Breast epithelium (tissue), 3 donors: Measurements from ENCODE around the gene NELL2.

Experiments
- POLR2A ChIP-seq: fragments of 450-650 bp; IDR thresholded peaks from one replicate; pipeline ENCODE4 v1.6.1; 2016; ENCODE audit warnings: antibody characterized with exemption, mild to moderate bottlenecking, moderate library complexity
- POLR2AphosphoS5 ChIP-seq, 3 donors: sonication (generic); formaldehyde crosslinking; IDR thresholded peaks; one replicate each; pipeline ENCODE4 v1.6.1; 2017; ENCODE audit warnings: antibody characterized with exemption in 3 of 3
- TF ChIP-seq, protein P1 (sequence below), 3 donors: fragments of 450-650 bp; IDR thresholded peaks; one replicate each; pipeline ENCODE4 v1.5.1; 2016 to 2017; ENCODE audit warnings: antibody characterized with exemption in 3 of 3, mild to moderate bottlenecking in 3 of 3, moderate library complexity in 3 of 3

DNA sequence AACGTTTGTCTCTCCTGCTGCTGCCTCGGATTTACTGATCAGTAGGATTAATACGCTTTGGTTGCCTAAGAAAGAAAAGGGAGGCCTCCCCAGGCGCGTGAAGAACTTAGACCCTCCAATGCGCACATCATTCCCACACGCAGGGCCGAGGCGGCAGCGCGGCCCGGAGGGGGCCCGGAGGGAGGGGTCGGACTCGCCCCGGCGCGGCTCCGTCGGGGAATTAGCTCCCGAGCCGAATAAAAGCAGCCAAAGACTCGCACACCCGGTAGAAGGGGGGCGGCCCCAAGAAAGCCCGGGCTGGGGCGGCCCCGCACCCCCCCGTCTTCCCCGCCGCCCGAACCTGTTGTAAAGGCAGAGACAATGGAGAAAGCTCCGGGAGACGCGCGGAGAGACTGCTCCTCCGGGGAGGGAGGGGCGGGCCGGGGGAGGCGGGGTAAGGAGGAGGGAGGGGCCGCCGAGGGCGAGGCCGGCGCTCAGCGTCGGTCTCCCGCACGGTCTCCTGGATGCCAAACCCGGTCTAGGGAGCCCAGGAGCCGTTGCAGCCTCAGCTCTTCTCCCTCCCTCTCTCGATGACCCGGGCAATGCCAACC lies at the start of gene NELL2:
- TF ChIP-seq, protein P1, sequence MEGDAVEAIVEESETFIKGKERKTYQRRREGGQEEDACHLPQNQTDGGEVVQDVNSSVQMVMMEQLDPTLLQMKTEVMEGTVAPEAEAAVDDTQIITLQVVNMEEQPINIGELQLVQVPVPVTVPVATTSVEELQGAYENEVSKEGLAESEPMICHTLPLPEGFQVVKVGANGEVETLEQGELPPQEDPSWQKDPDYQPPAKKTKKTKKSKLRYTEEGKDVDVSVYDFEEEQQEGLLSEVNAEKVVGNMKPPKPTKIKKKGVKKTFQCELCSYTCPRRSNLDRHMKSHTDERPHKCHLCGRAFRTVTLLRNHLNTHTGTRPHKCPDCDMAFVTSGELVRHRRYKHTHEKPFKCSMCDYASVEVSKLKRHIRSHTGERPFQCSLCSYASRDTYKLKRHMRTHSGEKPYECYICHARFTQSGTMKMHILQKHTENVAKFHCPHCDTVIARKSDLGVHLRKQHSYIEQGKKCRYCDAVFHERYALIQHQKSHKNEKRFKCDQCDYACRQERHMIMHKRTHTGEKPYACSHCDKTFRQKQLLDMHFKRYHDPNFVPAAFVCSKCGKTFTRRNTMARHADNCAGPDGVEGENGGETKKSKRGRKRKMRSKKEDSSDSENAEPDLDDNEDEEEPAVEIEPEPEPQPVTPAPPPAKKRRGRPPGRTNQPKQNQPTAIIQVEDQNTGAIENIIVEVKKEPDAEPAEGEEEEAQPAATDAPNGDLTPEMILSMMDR (IDR thresholded peaks at IDR 0.05): no peak
- TF ChIP-seq POLR2A (no peak), POLR2AphosphoS5 (IDR thresholded peaks at IDR 0.05) (no peak)
